Endothelial cell of umbilical vein (primary cell): Measurements from ENCODE around the gene RILPL2. TPM values are rescaled to one million over a fixed set of nuclear protein-coding genes. Genes with fewer than 3 reads are reported as not detected.
A peak's percentile ranks its signal among the peaks of the same experiment; 100 is the strongest.

ENCODE experiments used
- BruUV-seq: library from RNA; stranded (reverse); fragments of 400-500 nt; replicated peaks from 2 replicates; lab custom pipeline; 2021; lab: Mats Ljungman, UMichigan
- CTCF ChIA-PET: fragments of 300-600, 350-600 bp; sonication (Branson Sonifier 250); formaldehyde crosslinking; loops from one replicate; lab custom pipeline; 2021; ENCODE audit warnings: antibody characterized with exemption, inconsistent platforms; lab: Charles Lee
- POLR2A ChIA-PET: fragments of 300-600, 350-600 bp; sonication (Branson Sonifier 250); formaldehyde crosslinking; loops from one replicate; lab custom pipeline; 2021; ENCODE audit warnings: antibody characterized with exemption, inconsistent platforms; lab: Charles Lee
- DNase-seq: peaks from one replicate; pipeline ENCODE4 v3.0.0-alpha.2; 2011; ENCODE audit warnings: low read depth, low spot score
- FAIRE-seq: peaks from 2 replicates; lab custom pipeline; 2011; peaks lifted over from hg19 to GRCh38; lab: Jason Lieb, UNC
- H2AFZ ChIP-seq: 2 replicates; pipeline ENCODE4 v1.6.0; 2012; ENCODE audit warnings: low read depth, low read length, control low read depth, inconsistent platforms
- H3K27ac ChIP-seq: 2 replicates; pipeline ENCODE4 v1.5.1; 2011; ENCODE audit warnings: low read depth, mild to moderate bottlenecking, control low read depth, low read length, moderate library complexity; ENCODE audit not compliant: insufficient read depth
- H3K27me3 ChIP-seq, 2 experiments: 2 replicates each; pipeline versions ENCODE4 v1.6.0 to v1.6.1; 2011; ENCODE audit warnings: low read length in 2 of 2, mixed read lengths in 1 of 2; ENCODE audit not compliant: control insufficient read depth in 2 of 2, insufficient read depth in 2 of 2
- H3K36me3 ChIP-seq, 2 experiments: 2 replicates in 1 of 2; 3 replicates in 1 of 2; pipeline ENCODE4 v1.5.1; 2011; ENCODE audit warnings: low read length in 2 of 2, mild to moderate bottlenecking in 1 of 2, moderate library complexity in 1 of 2; ENCODE audit not compliant: control insufficient read depth in 2 of 2, insufficient read depth in 2 of 2; ENCODE audit errors: extremely low read depth in 1 of 2
- H3K4me1 ChIP-seq: 3 replicates; pipeline ENCODE4 v1.5.1; 2011; ENCODE audit warnings: mild to moderate bottlenecking, low read length; ENCODE audit not compliant: control insufficient read depth, insufficient read depth; ENCODE audit errors: extremely low read depth
- H3K4me2 ChIP-seq: 2 replicates; pipeline ENCODE4 v1.6.1; 2011; ENCODE audit warnings: low read length, control low read depth, mixed read lengths; ENCODE audit not compliant: insufficient read depth
- H3K4me3 ChIP-seq, 3 experiments: fragments of 200-600 bp in 1 of 3; sonication (generic), shearing (Covaris generic) in 1 of 3; replicated peaks in 1 of 3; 2 replicates each; pipeline ENCODE4 v1.5.1; 2011 to 2016; ENCODE audit warnings: control low read depth in 3 of 3, low read length in 3 of 3, mild to moderate bottlenecking in 2 of 3, inconsistent platforms in 1 of 3, low read depth in 1 of 3, moderate library complexity in 1 of 3; ENCODE audit not compliant: insufficient read depth in 1 of 3
- H3K79me2 ChIP-seq: 2 replicates; pipeline ENCODE4 v1.6.0; 2012; ENCODE audit warnings: low read length, inconsistent platforms; ENCODE audit not compliant: control insufficient read depth, insufficient read depth
- H3K9ac ChIP-seq: replicated peaks from 2 replicates; pipeline ENCODE3; 2011; ENCODE audit warnings: low read length, control low read depth; ENCODE audit not compliant: insufficient read depth; ENCODE audit errors: extremely low read depth
- H3K9me1 ChIP-seq: replicated peaks from 3 replicates; pipeline ENCODE4 v1.6.0; 2011; ENCODE audit warnings: mild to moderate bottlenecking, low read length; ENCODE audit not compliant: control insufficient read depth, insufficient read depth; ENCODE audit errors: extremely low read depth
- H3K9me3 ChIP-seq: replicated peaks from 2 replicates; pipeline ENCODE4 v1.5.1; 2012; ENCODE audit warnings: low read length, inconsistent platforms; ENCODE audit not compliant: control insufficient read depth, insufficient read depth
- H4K20me1 ChIP-seq: replicated peaks from 2 replicates; pipeline ENCODE3; 2011; ENCODE audit warnings: mild to moderate bottlenecking, low read length; ENCODE audit not compliant: control insufficient read depth, insufficient read depth; ENCODE audit errors: extremely low read depth
- FOS ChIP-seq: IDR thresholded peaks from 2 replicates; pipeline ENCODE4 v1.6.1; 2011; ENCODE audit warnings: mild to moderate bottlenecking, low read length, moderate library complexity, borderline replicate concordance; ENCODE audit not compliant: insufficient read depth
- GATA2 ChIP-seq: IDR thresholded peaks from 2 replicates; pipeline ENCODE4 v1.7.0; 2011; ENCODE audit warnings: low read depth, mild to moderate bottlenecking, moderate library complexity, mixed read lengths, low read length; ENCODE audit not compliant: insufficient read length, insufficient read depth
- MAX ChIP-seq: IDR thresholded peaks from 2 replicates; pipeline ENCODE4 v1.6.1; 2011; ENCODE audit not compliant: insufficient read depth, insufficient read length
- MYC ChIP-seq: IDR thresholded peaks from one replicate; pipeline ENCODE4 v1.6.1; 2011; ENCODE audit warnings: mild to moderate bottlenecking, low read depth, low read length
- POLR2A ChIP-seq: IDR thresholded peaks from 2 replicates; pipeline ENCODE4 v1.6.1; 2012; ENCODE audit warnings: low read depth, mild to moderate bottlenecking, control low read depth, low read length
- POLR2AphosphoS5 ChIP-seq: IDR thresholded peaks from 2 replicates; pipeline ENCODE4 v1.6.1; 2012; ENCODE audit warnings: low read depth, mild to moderate bottlenecking, control low read depth, low read length, moderate library complexity; ENCODE audit not compliant: insufficient read depth
- dilution Hi-C: fragments of 300-500 bp; cut with MboI; formaldehyde crosslinking; loops from one replicate; pipeline ENCODE4 v1.15.0; 2019; ENCODE audit warnings: low sequenced_read_pairs; ENCODE audit not compliant: extremely low pct_ligation_motif_present
- intact Hi-C: fragments of 100-400 bp; cut with micrococcal nuclease; formaldehyde crosslinking; loops from one replicate; pipeline ENCODE4 v1.10.0; 2022
- polyA plus RNA-seq, 4 experiments: library from polyadenylated mRNA; depleted of rRNA in 3 of 4; stranded (reverse) in 3 of 4; unstranded in 1 of 4; fragments of >200 nt; gene quantifications; 2 replicates each; pipeline versions ENCODE4 v1.2.1 to v1.2.3, GENCODE V29; 2011 to 2012; ENCODE audit warnings: missing spikeins in 1 of 4
- total RNA-seq: library from RNA; stranded (reverse); gene quantifications from 2 replicates; pipeline ENCODE4 v1.2.3, GENCODE V29; 2021

The RILPL2 gene
- total and polyA plus RNA-seq, 2 donors (not counting 3 experiments of a cell fraction or from before 2014, with no cell fraction given) = 3.3 to 4.6 TPM

- ChIA-PET CTCF (interaction anchor here (1.5 to 1.7 kb wide), 2 partner anchors 23 to 25 kb away, joined by 5 read pairs; no protein-coding TSS in a partner anchor), POLR2A (no interaction called here)
- H3K4me3 ChIP-seq = peak overlapping the region; percentile 46 to 69 (median 67)
- intact Hi-C loops = loop anchor here (1.0 kb wide), 1 partner anchor 24 kb away; no protein-coding TSS in a partner anchor
- H3K9ac ChIP-seq = peak overlapping the region; percentile 66
- no peaks in the 10 kb centered on the region for H4K20me1 ChIP-seq
- no peaks in the 10 kb centered on the region for H3K9me1 ChIP-seq
- no peaks in the 10 kb centered on the region for H3K9me3 ChIP-seq
- H2AFZ ChIP-seq = no peak overlapping the region
- FAIRE-seq (no peak), DNase-seq (no peak)
- peaks cover 36% of the 10 kb centered on the region for H3K4me1 ChIP-seq
- no peaks in the 10 kb centered on the region for H3K27me3 ChIP-seq
- TF ChIP-seq POLR2A (peak; percentile 37), GATA2 (no peak), MAX (no peak), MYC (no peak), POLR2AphosphoS5 (peak; percentile 29), FOS (no peak)
- H3K4me2 ChIP-seq = no peak overlapping the region
- H3K36me3 ChIP-seq = peaks cover 8 to 11% of the 10 kb centered on the region in 2 experiments
- BruUV-seq = no TSS peak
- H3K79me2 ChIP-seq = peaks cover 61% of the 10 kb centered on the region
- no peak overlapping the region for H3K27ac ChIP-seq
- dilution Hi-C loops = no loop called here
Observed at GRCh38 chr12:123388951-123389559, 47.4 kb downstream of the RILPL2 start.
